ENCODE results near the gene RNF126. TPM values are rescaled to one million over a fixed set of nuclear protein-coding genes. Genes with fewer than 3 reads are reported as not detected.

RNF126 gene
- total RNA-seq, 2 donors from 2014 or later: 69.6 to 98.7 TPM

GRCh38 chr19:690203-690602 lies 27.2 kb upstream of the RNF126 start:
- H3K27ac Mint-ChIP-seq: no peak overlapping the region
- no peaks in the 10 kb centered on the region for H3K36me3 Mint-ChIP-seq
- DNase-seq (ENCODE audit: low spot score in 2 of 2) (no peak), ATAC-seq (no peak)
- no peaks in the 10 kb centered on the region for H3K9me3 Mint-ChIP-seq

GRCh38 chr19:688992-689391 lies 26.0 kb upstream of the RNF126 start:
- ATAC-seq: no peak
- Mint-ChIP-seq H3K27ac (no peak overlapping the region), H3K9me3 (no peaks in the 10 kb centered on the region), H3K36me3 (no peaks in the 10 kb centered on the region)
- no peak for DNase-seq (ENCODE audit: low spot score in 2 of 2)

- Mint-ChIP-seq H3K9me3 (no peaks in the 10 kb centered on the region), H3K27ac (no peak overlapping the region), H3K36me3 (no peaks in the 10 kb centered on the region)
- no peak for ATAC-seq
- DNase-seq (ENCODE audit: low spot score in 2 of 2): no peak
These were observed 25.2 kb upstream of the RNF126 start for GRCh38 chr19:688214-688613.

- H3K27ac Mint-ChIP-seq: no peak overlapping the region
- no peaks in the 10 kb centered on the region for H3K9me3 Mint-ChIP-seq
- no peak for ATAC-seq
- H3K36me3 Mint-ChIP-seq: no peaks in the 10 kb centered on the region
- DNase-seq (ENCODE audit: low spot score in 2 of 2): no peak
These were observed 24.7 kb upstream of the RNF126 start for GRCh38 chr19:687569-688166.

- DNase-seq (ENCODE audit: low spot score in 2 of 2) (no peak), ATAC-seq (no peak)
- Mint-ChIP-seq H3K27ac (no peak overlapping the region), H3K9me3 (no peaks in the 10 kb centered on the region), H3K36me3 (no peaks in the 10 kb centered on the region)
These were observed 23.7 kb upstream of the RNF126 start for GRCh38 chr19:686589-687297.

- no peaks in the 10 kb centered on the region for H3K9me3 Mint-ChIP-seq
- no peak for DNase-seq (ENCODE audit: low spot score in 2 of 2)
- H3K27ac Mint-ChIP-seq: no peak overlapping the region
- no peak for ATAC-seq
- H3K36me3 Mint-ChIP-seq: no peaks in the 10 kb centered on the region
These were observed 22.5 kb upstream of the RNF126 start for GRCh38 chr19:685454-685931.

GRCh38 chr19:682678-683320 lies 19.8 kb upstream of the RNF126 start:
- H3K9me3 Mint-ChIP-seq: no peaks in the 10 kb centered on the region
- ATAC-seq (no peak), DNase-seq (ENCODE audit: low spot score in 2 of 2) (no peak)
- H3K36me3 Mint-ChIP-seq: no peaks in the 10 kb centered on the region
- H3K27ac Mint-ChIP-seq: no peak overlapping the region

GRCh38 chr19:681029-682019 lies 18.3 kb upstream of the RNF126 start:
- Mint-ChIP-seq H3K27ac (peak overlapping the region; percentile 85 to 100), H3K9me3 (no peaks in the 10 kb centered on the region), H3K36me3 (no peaks in the 10 kb centered on the region)
- DNase-seq (ENCODE audit: low spot score in 2 of 2) (peak in 1 of 2 donors; percentile 26), ATAC-seq (no peak)

GRCh38 chr19:680287-681028 lies 17.4 kb upstream of the RNF126 start:
- peak; percentile 85 for ATAC-seq
- peak; percentile 96 for DNase-seq (ENCODE audit: low spot score in 2 of 2)

GRCh38 chr19:679418-680286 lies 16.6 kb upstream of the RNF126 start:
- peak; percentile 6 to 20 for ATAC-seq
- DNase-seq (ENCODE audit: low spot score in 2 of 2): peak; percentile 44 to 64
- Mint-ChIP-seq H3K36me3 (no peaks in the 10 kb centered on the region), H3K27ac (no peak overlapping the region), H3K9me3 (no peaks in the 10 kb centered on the region)

More at GRCh38 chr19:680287-681028, 17.4 kb upstream of the RNF126 start:
- H3K9me3 Mint-ChIP-seq: no peaks in the 10 kb centered on the region
- H3K36me3 Mint-ChIP-seq: no peaks in the 10 kb centered on the region
- H3K27ac Mint-ChIP-seq: peak overlapping the region; percentile 85 to 100

- Mint-ChIP-seq H3K27ac (no peak overlapping the region), H3K36me3 (no peaks in the 10 kb centered on the region), H3K9me3 (no peaks in the 10 kb centered on the region)
- DNase-seq (ENCODE audit: low spot score in 2 of 2) (no peak), ATAC-seq (no peak)
These were observed 15.9 kb upstream of the RNF126 start for GRCh38 chr19:678791-679388.

GRCh38 chr19:677601-678436 lies 14.8 kb upstream of the RNF126 start:
- no peak for ATAC-seq
- no peaks in the 10 kb centered on the region for H3K36me3 Mint-ChIP-seq
- H3K9me3 Mint-ChIP-seq: no peaks in the 10 kb centered on the region
- H3K27ac Mint-ChIP-seq: no peak overlapping the region
- DNase-seq (ENCODE audit: low spot score in 2 of 2): no peak

GRCh38 chr19:677201-677600 lies 14.2 kb upstream of the RNF126 start:
- H3K9me3 Mint-ChIP-seq: no peaks in the 10 kb centered on the region

More at GRCh38 chr19:677201-677600, 14.2 kb upstream of the RNF126 start:
- H3K36me3 Mint-ChIP-seq: no peaks in the 10 kb centered on the region
- ATAC-seq: no peak
- no peak overlapping the region for H3K27ac Mint-ChIP-seq
- DNase-seq (ENCODE audit: low spot score in 2 of 2): no peak

Data from activated naive CD4-positive, alpha-beta T cell treated with anti-CD3 and anti-CD28 coated beads, Interleukin-2, amount 50 U/mL, for 72 hours (primary cell).